HG02623 (cell line): ENCODE results near the gene TYK2.
A peak's percentile ranks its signal among the peaks of the same experiment; 100 is the strongest.
"Not testable (repeated sequence)": the region's sequence is repeated elsewhere in the genome, so short reads cannot be mapped to it uniquely, and the experiment has no call there.

ENCODE experiments used
- ATAC-seq: cut with Tn5 transposase; IDR thresholded peaks from one replicate; pipeline ENCODE4 v1.9.1; 2021; ENCODE audit warnings: moderate library complexity; ENCODE audit not compliant: unreplicated experiment

The TYK2 gene

DNA sequence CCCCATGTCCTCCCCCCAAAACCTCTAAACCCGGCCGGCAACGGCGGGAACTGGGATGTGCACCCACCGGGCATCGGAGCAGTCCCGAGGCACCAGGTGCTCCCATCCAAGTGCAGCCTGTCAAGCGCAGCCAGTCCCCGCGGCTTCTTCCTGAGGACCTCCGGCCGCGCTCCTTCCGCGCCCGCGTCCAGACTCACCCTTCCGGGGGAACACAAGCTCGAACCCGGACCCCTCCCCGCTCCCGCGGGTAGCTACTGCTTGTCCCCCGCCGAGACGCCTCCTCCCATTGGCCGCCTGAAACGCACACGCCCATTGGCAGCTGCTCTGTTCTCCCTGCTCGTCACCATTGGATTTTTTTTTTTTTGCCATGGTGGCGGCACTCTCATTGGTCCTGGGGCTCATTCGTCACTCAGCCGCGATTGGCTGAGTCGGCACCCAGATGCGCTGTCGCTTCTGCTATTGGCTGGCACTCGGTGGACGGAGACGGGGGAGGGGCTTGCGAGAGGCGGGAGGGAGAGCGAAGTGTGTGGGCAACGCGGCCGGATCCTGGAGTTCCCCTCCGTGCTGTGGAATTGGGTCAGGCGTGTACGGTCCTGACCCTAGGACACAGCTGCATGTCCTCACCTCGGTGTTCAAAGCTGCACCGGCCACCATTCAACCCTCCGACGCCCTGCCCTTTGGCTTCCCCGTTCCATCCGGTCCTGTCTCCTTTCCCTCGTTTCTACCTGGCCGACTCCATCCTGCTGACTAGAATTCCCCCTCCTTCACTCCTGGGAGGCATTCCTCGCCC lies at the start of gene TYK2:
Gene TYK2, minus strand, starts transcription at position 260 of the 790 bp plus-strand sequence. CDS start 2,166 bp downstream, outside the sequence.
- ATAC-seq = peak; percentile 93

GRCh38 chr19:10428996-10429381 lies 48.6 kb upstream of the TYK2 start:
- ATAC-seq = no peak

DNA sequence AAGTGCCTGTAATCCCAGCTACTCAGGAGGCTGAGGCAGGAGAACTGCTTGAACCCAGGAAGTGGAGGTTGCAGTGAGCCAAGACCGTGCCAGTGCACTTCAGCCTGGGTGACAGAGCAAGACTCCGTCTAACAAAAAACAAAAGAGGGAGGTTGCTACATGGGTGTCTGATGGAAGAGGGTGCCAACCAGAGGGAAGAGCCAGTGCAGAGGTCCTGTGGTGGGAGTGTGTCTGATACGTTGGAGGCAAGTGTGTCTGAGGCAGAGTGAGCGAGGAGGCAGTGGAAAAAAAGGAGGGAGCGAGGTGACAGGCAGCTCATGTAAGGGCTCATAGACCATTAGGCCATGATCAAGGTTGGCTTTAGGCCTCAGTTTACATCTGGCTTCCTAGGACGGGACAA lies 46.8 kb upstream of the TYK2 start:
- ATAC-seq = no peak

GRCh38 chr19:10424011-10424637 lies 43.8 kb upstream of the TYK2 start:
- no peak for ATAC-seq

GRCh38 chr19:10422846-10423245 lies 42.5 kb upstream of the TYK2 start:
- ATAC-seq = no peak

- ATAC-seq = no peak
Measured at GRCh38 chr19:10422046-10422461, 41.7 kb upstream of the TYK2 start.

GRCh38 chr19:10421240-10422045 lies 41.1 kb upstream of the TYK2 start:
- no peak for ATAC-seq

DNA sequence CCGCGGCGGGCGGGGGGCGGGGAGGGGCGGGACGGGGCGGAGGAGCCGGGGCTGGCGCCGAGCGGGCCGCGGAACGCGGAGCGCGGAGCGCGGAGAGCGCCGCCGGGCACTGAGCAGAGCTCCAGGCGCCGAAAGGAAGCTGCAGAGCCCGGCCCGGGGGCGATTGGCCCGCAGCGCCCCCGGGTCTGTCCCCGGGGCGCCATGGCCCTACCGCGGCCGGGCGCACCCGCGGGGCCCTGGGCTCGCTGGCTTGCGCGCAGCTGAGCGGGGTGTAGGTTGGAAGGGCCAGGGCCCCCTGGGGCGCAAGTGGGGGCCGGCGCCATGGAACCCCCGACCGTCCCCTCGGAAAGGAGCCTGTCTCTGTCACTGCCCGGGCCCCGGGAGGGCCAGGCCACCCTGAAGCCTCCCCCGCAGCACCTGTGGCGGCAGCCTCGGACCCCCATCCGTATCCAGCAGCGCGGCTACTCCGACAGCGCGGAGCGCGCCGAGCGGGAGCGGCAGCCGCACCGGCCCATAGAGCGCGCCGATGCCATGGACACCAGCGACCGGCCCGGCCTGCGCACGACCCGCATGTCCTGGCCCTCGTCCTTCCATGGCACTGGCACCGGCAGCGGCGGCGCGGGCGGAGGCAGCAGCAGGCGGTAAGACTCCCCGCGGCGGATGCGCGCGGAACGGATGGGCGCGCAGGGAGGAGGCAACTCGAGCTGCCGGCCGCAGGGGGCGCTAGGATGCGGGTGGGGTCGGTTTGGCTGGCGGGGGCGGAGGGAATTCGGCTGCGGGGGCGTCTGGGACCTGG lies 40.3 kb upstream of the TYK2 start, which contains the start of gene PDE4A:
Gene PDE4A, plus strand, starts transcription at position 95 of the 796 bp plus-strand sequence. Its CDS starts 227 bp downstream, at position 322.
- no peak for ATAC-seq

DNA sequence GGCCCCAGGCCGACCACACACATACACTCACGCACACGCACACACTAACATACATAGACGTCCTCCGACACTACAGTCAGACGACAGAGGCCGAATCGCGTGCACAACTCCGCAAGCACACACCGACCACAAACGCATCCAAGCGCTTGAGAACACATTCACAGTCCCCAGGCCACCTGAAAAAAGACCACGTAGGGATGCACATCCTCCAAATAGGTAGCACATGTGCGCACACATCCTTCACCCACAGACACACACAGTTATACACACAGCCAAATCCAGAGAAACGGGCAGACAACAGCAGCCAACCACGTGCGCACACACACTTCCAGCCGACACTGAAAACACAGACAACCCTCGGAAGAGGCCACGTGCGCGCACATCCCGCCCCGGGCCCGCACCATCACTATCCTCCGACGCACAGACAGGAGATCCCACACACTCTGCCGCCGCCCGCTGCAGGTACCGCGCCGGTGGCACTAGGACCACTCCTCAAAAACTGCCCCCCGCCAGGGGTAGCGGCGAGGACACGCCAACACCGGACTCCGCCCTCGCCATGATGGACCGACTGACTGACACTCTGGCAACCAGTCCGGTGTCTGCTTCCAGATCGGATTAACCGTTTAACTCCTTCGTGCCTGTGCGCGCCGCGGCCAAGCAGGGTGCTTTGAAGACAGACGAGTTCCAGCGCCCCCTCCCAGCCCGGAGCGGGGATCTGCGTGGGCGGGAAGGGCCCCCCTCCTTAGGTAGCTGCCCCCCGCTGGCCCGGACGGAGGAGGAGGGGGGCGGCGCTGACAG lies 39.5 kb upstream of the TYK2 start:
- ATAC-seq = no peak

GRCh38 chr19:10419200-10419645 lies 38.9 kb upstream of the TYK2 start:
- no peak for ATAC-seq

DNA sequence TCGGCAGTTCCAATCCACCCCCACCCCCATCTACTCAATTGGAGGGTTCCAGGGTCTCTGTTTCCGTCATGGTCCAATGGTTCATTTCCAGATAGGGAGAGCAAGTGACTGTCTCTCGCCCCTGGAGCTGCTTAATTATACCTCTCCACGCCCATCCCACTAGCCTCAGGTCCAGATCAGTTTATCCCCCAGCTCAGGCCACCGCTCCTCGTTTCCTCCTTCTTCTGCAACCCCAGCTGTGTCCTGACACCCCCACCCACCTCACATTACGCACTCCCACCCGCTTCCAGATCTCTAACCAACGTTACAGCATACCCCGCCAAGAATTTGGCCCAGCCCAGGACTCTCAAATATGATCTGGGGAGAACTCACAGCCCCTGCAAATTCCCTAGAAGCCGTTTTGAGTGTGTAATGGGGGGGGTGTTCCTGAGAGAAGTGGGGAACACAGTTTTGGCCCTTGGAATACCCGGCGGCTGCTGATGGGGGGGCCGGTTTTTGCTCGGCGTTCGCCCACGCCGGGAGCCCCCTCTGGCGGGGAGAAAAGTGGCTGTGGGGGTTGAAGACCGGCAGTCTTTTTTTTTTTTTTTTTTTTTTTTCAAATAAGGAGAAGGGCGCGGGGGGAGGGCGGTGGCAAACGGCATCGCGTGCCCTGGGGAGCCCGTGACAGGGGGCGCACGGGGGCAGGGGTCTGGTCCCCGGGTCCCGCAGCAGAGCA lies 38.3 kb upstream of the TYK2 start:
- no peak for ATAC-seq

GRCh38 chr19:10418235-10418484 lies 37.8 kb upstream of the TYK2 start:
- no peak for ATAC-seq

- ATAC-seq = no peak
Measured at GRCh38 chr19:10417541-10418234, 37.3 kb upstream of the TYK2 start.

- ATAC-seq = no peak
Measured at GRCh38 chr19:10416380-10417257, 36.2 kb upstream of the TYK2 start.

DNA sequence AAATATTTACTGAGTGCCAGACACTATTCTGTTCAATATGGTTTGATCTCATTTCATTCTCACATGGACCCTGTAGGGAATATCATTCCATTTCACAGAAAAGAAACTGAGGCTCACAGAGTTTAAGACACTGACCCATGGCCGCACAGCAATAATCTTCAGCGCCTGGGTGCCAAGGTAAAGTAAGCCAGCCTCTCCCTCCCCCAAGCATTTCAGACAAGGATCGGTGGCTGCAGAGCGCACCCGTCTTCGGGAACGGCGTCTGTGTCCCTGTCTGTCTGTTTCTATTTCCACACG lies 35.7 kb upstream of the TYK2 start:
- no peak for ATAC-seq

- peak; percentile 60 for ATAC-seq
Measured at GRCh38 chr19:10412257-10412977, 32.0 kb upstream of the TYK2 start.

GRCh38 chr19:10411224-10411623 lies 30.9 kb upstream of the TYK2 start:
- not testable (repeated sequence) for ATAC-seq
